Stimulated activated CD4-positive, alpha-beta T cell treated with anti-CD3 and anti-CD28 coated beads, TNF-alpha, amount 100 ng/mL, for 24 hours (primary cell): ENCODE results near the gene GFRA1.

ENCODE experiments used
- DNase-seq, 3 experiments: peaks; one replicate each; pipeline ENCODE4 v3.0.0-alpha.2; 2020; ENCODE audit warnings: low read depth in 3 of 3

Gene GFRA1, protein sequence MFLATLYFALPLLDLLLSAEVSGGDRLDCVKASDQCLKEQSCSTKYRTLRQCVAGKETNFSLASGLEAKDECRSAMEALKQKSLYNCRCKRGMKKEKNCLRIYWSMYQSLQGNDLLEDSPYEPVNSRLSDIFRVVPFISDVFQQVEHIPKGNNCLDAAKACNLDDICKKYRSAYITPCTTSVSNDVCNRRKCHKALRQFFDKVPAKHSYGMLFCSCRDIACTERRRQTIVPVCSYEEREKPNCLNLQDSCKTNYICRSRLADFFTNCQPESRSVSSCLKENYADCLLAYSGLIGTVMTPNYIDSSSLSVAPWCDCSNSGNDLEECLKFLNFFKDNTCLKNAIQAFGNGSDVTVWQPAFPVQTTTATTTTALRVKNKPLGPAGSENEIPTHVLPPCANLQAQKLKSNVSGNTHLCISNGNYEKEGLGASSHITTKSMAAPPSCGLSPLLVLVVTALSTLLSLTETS

DNA sequence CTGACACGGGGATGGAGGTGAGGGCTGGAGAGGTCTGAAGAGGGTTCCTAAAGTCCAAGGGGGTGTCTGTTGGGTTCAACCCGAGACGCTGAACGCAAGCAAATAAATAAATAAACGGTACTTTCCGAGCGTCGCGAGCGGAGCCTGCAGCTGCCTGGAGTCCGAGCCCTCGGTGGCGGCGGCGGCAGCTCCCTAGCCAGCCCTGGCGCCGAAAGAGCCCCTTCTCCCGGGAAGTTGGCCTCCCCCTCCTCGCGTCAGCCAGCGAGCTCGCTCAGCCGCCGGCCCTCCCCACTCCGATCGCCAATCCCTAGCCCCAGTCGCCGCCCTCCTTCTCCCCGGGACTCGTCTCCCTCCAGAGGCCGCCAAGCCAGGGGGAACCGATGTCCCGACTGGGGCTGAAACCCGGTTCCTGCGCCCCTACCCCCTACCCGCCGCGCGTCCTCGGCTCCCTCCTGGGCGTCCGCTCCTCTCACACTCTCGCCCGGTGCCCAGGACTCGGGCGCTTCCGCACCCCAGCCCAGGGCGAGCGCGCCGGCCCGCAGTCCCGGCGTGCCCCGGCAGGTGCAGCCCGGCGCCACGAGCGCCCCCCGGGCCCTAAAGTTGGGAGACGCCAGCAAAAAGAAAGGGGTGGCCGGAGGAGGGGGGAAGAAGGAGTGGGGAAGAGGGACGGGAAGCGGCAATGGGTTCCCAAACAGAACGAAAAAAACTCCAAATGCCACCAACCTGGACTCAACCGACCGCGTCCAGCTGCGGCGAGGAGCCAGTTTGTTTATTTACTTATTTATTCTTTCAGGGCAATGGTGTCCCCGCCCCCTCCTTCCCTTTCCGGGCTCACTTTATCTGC is at the start of gene GFRA1:
Gene GFRA1 (minus strand): TSS at position 767 of the 844 bp plus-strand sequence. CDS start 1,177 bp downstream, outside the sequence.
- DNase-seq: no peak

DNA sequence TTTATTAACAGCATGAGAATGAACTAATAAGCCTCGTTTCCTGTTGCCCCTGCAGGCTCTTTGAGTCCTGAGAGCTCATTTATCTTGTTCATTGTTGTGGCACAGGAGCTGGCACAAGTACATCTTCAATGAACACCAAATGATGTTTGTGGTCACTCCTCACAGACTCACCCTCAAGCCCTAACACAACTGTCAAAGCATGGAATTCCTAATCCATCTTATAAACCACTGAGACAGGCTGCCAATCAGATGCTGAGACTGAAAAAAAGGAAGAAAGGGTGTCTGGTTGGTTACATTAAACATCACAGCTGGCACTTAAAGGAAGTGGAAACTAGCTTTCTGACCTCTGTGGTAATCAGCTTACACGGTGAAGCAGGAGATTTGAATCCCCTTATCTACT is 43.5 kb upstream of the GFRA1 start:
- no peak for DNase-seq

DNA sequence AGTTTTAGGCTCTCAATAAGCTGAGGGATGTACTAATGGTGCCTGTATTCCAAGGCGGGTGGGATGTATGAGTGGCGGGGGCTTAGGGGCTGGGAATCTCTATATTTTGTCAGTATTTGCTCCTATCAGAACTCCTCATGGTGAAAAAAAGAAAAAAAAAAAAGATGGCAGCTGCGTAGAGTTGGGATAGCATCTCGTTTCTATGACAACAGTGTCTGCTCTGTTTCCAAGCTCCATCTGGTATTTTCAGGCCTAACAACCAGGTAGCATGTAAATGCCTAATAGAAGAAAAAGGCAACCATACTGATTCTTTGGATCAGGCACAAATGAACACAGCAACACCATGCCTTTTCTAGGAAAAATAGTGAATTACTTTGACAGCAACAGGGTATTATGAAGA is 39.5 kb upstream of the GFRA1 start:
- DNase-seq: no peak

DNA sequence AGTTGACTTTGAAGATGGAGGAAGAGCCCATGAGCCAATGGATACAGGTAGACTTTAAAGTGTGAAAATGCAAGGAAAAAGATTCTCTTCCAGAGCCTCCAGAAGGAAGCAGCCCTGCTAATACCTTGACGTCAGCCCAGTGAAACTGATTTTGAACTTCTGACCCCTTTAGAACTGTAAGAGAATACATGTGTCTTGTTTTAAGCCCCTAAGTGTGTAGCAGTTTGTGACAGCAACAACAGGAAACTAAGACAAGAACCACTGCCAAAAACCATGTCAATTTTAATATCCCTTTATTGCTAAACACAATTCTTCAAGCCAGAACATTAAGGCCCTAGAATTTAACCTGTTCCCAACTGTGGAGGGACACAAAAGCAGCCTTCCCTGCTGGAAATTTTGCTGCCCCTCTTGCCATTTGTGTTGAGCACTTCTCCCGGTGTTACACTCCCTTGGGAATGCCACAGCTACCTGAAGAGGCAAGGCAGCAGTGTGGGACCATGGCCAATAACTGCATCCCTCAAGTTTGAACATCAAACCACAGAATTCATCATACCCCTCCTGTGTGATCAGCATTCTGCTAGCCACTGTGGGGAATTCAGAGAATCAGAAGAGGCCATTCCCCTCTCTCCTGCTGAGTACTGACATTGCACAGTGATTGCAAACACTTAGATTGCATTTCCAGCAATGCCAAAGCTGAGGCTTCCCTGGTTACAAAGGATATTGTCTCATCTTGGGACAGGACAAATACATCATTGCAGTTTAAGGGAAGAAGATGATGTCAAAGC is 38.9 kb upstream of the GFRA1 start:
- no peak for DNase-seq

DNA sequence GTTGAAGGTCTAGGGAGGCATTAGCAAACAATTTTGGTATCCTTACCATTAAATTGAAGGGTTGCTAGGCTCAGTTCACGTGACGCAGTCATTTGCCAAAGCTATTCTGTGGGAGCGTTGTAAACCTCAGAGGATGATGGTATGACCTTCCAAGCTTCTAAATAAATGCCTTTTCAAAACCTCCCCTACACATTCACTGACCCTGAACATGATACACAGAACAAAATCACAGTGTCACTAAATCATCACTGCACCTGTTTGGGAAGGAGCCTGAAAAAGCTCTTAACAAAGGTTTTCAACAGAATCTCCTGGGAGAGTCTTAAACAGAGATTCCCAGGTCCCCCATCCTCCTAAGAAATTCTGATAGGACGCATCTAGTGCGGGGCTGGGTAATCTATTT is 38.0 kb upstream of the GFRA1 start:
- no peak for DNase-seq

DNA sequence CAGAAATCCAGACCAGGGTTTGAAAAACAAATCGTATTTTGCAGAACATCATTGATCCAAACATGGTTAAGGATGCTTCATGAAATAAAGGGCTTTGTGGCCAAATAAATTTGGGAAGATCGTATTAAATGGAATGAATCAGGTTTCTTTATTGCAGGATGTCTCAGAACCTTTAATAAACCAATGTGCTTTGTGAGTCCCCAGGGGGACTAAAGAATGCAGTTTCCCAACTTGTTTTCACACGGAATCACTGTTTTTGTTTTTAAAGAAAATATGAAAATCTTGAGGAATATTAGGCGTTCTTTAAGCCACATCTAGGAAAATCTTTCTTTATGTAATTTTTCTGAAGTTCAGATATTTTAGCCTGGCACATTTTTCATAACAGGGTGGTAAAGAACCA is 34.4 kb upstream of the GFRA1 start:
- DNase-seq: no peak

DNA sequence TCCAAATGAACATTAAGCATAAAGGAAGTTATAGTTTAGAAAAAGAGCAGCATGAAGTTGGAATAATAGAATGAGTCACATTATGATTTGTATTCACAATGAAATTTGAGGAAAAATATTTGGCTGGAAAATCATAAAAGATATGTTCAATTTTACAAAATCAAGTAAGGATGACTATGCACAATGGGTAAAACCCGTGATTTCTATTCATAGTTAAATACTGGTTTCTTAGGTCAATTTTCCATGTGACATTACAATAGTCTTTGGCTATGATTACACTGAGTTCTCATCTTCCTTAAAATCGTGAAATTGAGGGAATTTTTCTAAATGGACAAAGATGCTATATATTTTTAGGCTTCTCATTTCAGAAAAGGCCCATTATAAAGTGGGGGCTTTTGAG is 33.8 kb upstream of the GFRA1 start:
- DNase-seq: no peak

DNA sequence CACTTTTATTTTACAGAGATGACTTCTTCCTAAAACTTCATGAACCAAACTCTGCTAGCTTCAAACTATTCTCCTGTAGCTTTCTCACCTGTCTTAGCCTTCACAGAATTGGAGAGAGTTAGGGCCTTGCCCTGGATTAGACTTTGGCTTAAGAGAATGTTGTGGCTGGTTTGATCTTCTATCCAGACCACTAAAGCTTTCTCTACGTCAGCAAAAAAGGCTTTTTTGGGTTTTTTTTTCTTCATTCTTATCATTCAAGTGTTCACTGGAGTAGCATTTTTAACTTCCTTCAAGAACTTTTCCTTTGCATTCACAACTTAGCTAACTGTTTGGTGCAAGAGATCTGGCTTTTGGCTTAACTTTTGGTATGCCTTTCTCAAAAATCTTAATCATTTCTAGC is 31.9 kb upstream of the GFRA1 start:
- no peak for DNase-seq

DNA sequence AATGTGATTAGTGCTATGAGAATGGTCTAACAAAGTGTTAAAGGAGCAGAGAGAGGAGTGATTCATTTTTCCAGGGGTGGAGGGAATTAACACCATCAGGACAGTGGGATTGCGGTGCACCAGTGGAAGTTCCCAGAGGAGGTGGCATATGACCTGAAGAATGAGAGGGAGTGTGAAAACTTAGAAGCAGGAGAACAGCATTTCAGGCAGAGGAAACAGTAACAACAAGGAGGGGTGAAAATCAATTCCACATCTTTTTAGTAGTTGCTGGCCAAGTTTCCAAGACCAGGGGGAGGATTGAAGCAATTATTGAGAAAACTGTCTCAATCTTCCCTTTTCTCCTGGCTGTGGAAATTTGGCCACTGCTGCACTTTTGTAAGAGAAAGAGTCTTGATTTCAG is 27.5 kb upstream of the GFRA1 start:
- DNase-seq: no peak

DNA sequence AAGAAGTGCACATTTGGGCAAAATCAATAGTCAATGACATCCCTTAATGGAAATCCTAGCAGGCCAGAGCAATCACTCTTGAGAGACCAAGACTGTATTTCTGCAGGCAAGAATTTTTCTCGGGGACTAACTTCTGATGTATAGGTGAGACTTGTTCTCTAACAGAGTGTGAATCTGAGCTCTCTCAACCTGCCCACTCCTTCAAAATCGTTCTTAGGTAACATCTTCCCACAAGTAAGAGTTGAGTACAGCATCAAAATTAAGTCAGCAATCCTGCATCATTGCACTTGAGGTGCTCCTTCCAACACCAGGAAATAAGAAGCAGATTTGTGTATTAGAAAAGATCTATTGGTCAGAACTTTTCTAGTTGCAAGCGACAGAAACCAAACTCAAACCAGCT is 25.6 kb upstream of the GFRA1 start:
- no peak for DNase-seq

DNA sequence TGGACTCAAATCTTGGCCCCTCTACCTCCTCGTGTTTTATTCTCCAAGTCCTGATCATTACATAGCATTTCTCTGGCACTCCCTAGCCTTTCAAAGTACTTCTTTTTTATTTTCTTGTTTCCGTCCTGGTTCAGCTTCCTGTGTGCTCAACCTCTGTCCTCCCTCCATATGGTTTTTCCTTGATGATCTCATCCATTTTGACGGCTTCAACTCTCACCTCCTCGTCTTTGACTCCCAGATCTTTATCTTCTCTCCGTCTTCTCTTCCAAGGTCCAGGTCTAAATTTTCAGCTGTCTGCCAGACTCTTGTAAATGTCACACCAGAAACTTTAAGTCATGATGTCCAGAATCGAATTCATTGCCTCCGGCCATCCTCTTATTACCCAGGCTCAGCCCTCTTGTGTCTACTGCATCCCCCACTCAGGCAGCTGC is 23.3 kb upstream of the GFRA1 start:
- no peak for DNase-seq

DNA sequence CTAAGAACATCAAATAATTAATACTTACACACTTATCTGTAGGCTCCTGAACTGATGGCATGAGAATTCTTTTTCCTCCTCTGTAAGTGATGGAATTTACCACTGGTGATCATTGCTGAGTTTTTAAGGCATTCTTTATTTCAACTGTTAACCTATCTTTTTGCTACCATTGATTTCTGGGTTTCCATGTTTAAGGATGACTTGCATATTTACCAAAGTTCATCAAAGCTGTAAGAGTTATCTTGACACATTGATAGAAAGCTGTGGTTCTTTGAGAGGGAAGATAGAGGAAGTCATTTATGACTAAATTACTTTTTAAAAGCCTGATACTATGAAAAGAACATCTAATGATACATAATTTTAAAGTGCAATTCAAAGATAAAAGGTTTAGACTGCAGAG is 19.5 kb upstream of the GFRA1 start:
- no peak for DNase-seq

DNA sequence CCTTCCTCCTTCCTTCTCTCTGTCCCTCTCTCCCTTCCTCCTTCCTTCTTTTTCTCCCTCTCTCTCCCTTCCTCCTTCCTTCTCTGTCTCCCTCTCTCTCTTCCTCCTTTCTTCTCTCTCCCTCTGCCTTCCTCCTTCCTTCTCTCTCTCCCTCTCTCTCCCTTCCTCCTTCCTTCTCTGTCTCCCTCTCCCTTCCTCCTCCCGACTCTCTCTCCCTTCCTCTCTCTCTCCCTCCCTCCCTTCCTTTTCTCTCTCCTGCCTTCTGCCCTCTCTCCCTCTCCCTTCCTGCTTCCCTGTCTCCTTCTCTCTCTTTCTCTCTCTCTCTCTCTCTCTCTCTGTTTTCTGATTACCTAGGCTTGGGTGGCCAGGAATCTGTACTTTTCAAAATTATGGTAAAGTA is 16.6 kb upstream of the GFRA1 start:
- no peak for DNase-seq

DNA sequence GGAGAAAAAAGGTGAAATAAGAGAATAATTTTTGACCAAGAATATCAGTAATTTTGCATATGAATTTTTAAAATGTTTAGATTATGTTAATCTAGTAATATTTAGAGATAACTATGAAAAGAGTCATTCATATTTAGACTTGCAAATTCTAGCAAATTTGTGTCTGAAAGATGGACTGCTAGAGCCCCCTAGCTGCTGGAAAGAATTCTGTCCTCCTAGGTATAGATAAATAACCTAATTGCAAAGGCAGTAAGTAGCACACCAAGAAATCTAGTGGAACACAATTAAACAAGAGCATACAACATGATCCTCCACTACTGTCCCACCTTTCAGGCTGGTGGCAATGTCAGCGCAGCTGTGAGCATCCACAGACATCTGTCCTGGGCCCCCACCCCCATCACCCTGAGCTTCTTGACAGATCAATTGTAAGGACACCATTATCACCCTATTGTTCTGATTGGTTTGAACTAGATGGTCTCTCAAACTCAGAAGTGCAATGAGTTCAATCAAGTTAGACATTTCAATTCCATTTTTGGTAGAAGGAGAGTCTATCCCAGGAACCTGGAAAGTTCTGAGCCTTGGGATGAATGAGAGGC is 15.0 kb upstream of the GFRA1 start:
- no peak for DNase-seq

DNA sequence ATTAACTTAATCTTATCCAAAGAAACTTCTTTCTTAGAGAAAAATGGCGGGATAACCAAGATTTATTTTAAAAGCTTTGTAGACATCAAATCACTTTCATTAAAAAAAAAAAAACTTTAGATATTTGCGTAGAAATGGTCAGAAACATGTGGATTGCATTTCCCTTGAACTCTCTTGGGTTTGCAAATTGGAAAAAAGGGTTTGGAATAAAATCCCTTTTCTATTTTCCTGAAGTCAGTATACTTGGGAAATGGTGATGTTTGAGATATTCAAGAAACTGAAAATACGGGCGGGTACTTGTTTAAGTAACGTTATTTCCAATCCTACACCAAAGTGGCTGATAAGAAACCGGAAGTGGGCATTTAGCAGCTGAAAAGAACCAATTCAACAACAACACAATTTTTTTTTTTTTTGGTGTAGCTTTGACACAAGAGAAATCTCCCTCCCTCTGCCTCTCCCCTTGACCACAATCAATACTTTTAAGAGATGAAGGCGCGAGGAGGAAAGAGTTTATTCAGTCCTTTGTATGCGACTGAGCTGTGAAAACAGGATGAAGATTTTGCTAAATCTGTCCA is 13.7 kb upstream of the GFRA1 start:
- DNase-seq: no peak

DNA sequence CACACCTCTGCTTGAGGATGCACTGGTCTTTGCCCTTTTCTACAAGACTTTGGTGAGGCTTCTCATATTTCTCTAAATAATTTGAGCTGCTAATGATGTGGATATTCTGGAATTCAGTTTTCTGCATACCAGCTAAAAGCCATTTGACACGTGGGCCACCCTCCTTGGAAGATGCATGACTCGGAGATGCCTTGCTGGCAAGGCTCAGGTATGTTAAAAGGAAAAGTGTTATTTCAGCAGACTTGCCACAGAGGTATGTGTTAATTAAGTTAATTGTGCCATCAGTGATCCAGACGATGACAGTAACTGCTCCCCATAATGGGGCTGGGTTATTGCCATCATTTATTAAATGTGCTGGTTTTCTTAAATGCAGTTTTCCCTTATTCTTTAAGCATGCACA is 8.8 kb upstream of the GFRA1 start:
- no peak for DNase-seq

DNA sequence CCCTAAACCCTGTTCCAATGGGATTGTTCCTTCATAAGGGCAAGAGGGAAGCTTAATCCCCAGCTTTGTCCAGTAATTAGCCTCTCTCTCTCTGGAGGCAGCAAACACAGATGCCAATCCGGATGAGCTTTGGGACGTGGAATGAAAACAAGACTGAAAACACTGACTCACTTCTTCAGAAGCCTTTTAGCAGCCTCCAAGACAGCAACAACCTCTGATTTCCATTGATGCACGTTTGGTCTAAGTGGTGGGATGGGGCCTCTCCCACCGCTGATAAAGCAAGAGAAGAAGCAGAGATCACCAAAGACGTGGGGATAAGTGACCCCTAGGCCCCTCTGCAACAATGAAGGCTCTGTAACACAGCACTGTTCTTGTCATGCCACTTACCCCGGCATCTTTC is 5.8 kb upstream of the GFRA1 start:
- no peak for DNase-seq

DNA sequence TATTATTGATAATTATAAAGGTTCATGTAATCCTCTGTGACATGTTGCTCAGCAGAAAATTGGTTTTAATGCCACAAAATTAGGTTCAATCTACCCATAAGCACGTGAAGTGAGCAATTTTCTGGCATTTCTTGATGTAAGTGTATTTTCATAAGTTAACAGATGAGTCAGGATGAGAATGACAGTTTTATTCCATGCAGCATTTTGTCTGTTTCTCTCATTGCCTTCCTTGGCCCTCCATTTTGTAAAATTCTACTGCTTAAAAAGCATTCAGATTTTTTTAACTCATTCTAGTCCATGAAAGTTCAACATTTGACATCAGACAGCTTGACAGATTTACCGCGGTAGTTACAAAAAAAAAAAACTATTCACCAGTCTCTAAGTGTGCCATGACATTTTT is 4.0 kb upstream of the GFRA1 start:
- DNase-seq: no peak

DNA sequence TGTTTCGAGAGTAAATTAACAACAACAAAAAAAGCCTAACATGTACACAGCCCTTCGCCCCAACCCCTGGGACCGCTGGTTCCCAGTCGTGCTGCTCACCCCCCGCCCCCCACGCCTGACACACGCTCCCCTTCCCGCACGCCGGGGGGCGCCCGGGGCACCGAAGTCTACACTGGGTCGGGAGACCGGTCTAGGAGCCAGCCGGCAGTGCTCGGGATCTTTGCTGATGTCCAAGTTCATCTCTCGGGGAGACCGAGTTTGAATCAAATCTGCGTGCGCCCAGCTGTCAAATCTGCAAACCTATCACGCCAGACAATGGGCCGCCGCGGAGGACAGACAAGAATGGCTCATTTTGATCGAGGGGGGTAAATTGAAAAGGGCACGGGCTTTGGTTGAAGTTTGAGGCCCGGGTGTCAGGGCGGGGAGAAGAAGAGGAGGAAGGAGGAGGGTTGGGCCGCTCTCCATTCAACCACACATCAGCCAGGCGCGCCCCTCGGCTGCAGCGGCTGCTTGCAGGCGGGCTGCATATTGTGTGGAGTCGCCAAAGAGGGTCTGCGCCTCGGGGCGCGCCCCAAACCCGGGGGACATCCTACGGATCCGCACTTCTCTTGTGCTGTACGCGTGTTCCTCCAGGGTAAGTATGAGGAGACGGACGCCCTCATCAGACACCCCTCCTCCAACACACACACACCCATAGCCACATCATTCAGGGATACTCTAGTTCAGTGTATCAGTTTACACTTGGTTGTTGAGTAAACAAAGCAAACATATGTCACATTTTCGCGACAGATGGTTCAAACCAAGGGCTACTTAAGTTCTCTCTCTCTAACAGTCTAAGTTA is 1.3 kb upstream of the GFRA1 start:
- DNase-seq: no peak

DNA sequence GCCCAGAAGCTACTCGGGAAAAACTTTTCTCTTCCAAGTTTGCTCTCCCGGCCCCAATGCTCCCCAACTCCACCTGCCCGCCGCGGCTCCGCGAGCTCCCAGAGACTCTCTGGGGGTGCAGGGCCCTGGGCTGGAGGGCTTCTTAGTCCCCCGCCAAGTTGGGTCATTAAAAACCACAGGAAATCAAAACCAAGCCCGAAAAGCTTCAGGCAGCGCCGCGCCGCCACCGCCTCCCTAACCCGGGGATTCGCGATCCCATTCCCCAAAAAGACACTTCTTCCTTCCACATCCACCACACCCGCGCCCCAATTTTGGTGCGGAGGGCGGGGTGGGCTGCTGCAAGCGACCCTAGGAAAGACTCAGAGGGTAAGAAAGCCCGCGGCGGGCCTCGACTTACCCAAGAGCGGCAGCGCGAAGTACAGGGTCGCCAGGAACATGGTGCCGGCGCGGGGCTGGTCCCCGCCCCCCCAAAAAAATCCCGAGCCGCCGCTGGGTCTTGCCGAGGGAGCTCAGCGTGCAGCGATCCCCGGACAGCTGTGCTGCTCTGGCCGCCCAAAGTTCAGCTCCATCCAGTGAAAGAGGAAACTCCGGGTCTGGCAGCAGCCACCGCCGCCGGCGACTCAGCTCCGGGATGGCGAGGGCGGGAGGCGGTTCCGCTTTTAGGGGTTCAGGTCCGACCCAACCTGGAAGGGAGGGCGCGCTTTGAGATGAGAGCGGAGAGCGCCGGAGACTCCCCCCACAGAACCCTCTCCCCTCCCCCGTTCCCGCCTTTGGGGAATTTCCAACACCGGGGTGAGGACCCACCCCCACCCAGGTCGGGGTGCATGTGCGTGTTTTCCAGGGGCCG is 1.2 kb downstream of the GFRA1 start:
- no peak for DNase-seq
